ENCODE results near the gene ASPSCR1. TPM values are rescaled to one million over a fixed set of nuclear protein-coding genes. Genes with fewer than 3 reads are reported as not detected.

Gene ASPSCR1
- total and polyA plus RNA-seq, 9 of the 15 experiments (the other 6 are each of a cell fraction or from before 2014, with no cell fraction given) = 0.90 to 36.9 (median 11.6) TPM

DNA sequence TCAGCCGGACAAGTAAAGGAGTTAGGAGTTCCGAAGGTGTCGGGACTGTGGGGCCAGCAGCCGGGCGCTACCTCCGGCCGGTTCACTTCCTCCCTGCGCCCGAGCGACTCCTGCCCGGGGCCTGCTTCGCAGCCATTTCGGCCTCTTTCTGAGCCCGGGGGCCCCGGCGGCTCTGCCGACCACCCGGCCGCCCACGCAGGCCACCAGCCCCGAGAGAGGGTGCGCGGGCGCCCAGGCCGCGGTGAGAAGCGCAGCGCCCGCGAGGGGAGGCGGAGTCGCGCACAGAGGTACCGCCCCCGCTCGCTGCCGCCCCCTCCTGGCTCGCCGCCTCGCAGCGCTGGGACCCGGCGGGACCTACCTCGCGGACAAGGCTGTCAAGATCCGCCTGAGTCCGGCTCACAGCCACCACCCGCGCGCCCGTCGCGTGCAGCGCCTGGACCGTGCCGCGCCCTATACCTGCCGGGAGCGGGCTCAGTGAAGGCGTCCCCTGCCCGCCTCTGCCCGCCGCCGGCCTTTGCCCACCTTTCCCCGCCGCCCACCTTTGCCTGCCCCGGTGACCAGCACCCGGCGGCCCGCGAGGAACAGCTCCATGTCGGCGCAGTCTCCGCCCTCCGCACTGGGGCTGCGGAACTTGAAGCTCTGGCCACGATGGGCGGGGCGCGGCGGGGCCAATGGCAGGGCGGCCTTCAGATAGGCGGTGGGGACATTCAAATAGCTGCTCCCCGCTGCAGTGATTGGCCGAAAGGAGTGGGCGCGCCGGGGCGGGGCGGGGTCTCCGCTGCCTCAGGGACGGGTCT lies 59.9 kb downstream of the ASPSCR1 start, which contains the start of gene DCXR (continued):
- TF ChIP-seq, protein P1, sequence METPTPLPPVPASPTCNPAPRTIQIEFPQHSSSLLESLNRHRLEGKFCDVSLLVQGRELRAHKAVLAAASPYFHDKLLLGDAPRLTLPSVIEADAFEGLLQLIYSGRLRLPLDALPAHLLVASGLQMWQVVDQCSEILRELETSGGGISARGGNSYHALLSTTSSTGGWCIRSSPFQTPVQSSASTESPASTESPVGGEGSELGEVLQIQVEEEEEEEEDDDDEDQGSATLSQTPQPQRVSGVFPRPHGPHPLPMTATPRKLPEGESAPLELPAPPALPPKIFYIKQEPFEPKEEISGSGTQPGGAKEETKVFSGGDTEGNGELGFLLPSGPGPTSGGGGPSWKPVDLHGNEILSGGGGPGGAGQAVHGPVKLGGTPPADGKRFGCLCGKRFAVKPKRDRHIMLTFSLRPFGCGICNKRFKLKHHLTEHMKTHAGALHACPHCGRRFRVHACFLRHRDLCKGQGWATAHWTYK (CRISPR knock-in tag; IDR thresholded peaks at IDR 0.05) = peak; percentile 64; the same call in 1 of the 2 replicates
- TF ChIP-seq ZNF184 (CRISPR knock-in tag; IDR thresholded peaks at IDR 0.05) = no peak
- TF ChIP-seq HLTF (IDR thresholded peaks at IDR 0.05) = peak; percentile 86; the same call in 1 of the 2 replicates
- TF ChIP-seq PHF20 (IDR thresholded peaks at IDR 0.05; ENCODE audit: partially characterized antibody) = peak; percentile 75
- TF ChIP-seq KLF10 (CRISPR knock-in tag; IDR thresholded peaks at IDR 0.05) = no peak
- no peak for TF ChIP-seq ZFP30 (CRISPR knock-in tag; IDR thresholded peaks at IDR 0.05; ENCODE audit: borderline replicate concordance)
- TF ChIP-seq KLF16 (IDR thresholded peaks at IDR 0.05) = peak; percentile 48; the same call in 1 of the 2 replicates
- TF ChIP-seq TAF7 (tag; IDR thresholded peaks at IDR 0.05) = no peak
- no peak; the same call in 1 of the 2 replicates for TF ChIP-seq FOXM1 (IDR thresholded peaks at IDR 0.05; ENCODE audit: low read depth)
- TF ChIP-seq FOXM1 (CRISPR knock-in tag; IDR thresholded peaks at IDR 0.05; ENCODE audit: low read depth) = 0 out of 2 replicates have a peak, but pooled peaks have one; percentile 32
- TF ChIP-seq ZC3H11A (IDR thresholded peaks at IDR 0.05; ENCODE audit: low read depth, low read length) = no peak
- TF ChIP-seq, protein P2, sequence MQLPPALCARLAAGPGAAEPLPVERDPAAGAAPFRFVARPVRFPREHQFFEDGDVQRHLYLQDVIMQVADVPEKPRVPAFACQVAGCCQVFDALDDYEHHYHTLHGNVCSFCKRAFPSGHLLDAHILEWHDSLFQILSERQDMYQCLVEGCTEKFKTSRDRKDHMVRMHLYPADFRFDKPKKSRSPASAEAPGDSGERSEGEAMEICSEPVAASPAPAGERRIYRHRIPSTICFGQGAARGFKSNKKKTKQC (CRISPR knock-in tag; IDR thresholded peaks at IDR 0.05) = peak; percentile 95
- peak; percentile 82 for TF ChIP-seq BHLHE40 (IDR thresholded peaks at IDR 0.05; ENCODE audit: low read length)
- TF ChIP-seq CBFB (CRISPR knock-in tag; IDR thresholded peaks at IDR 0.05) = no peak
- no peak for TF ChIP-seq NFATC3 (IDR thresholded peaks at IDR 0.05)
- TF ChIP-seq, protein P3, sequence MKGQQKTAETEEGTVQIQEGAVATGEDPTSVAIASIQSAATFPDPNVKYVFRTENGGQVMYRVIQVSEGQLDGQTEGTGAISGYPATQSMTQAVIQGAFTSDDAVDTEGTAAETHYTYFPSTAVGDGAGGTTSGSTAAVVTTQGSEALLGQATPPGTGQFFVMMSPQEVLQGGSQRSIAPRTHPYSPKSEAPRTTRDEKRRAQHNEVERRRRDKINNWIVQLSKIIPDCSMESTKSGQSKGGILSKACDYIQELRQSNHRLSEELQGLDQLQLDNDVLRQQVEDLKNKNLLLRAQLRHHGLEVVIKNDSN (CRISPR knock-in tag; IDR thresholded peaks at IDR 0.05) = peak; percentile 28; the same call in 1 of the 2 replicates
- TF ChIP-seq RNF2 (IDR thresholded peaks at IDR 0.05) = peak; percentile 71
- TF ChIP-seq, protein P4, sequence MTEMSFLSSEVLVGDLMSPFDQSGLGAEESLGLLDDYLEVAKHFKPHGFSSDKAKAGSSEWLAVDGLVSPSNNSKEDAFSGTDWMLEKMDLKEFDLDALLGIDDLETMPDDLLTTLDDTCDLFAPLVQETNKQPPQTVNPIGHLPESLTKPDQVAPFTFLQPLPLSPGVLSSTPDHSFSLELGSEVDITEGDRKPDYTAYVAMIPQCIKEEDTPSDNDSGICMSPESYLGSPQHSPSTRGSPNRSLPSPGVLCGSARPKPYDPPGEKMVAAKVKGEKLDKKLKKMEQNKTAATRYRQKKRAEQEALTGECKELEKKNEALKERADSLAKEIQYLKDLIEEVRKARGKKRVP (CRISPR knock-in tag; IDR thresholded peaks at IDR 0.05) = no peak
- TF ChIP-seq RFX7 (CRISPR knock-in tag; IDR thresholded peaks at IDR 0.05) = no peak
- no peak for TF ChIP-seq SMAD2 (IDR thresholded peaks at IDR 0.05; ENCODE audit: low read depth, low read length)
- TF ChIP-seq, protein P5, sequence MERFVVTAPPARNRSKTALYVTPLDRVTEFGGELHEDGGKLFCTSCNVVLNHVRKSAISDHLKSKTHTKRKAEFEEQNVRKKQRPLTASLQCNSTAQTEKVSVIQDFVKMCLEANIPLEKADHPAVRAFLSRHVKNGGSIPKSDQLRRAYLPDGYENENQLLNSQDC (CRISPR knock-in tag; IDR thresholded peaks at IDR 0.05) = no peak
- no peak for TF ChIP-seq TAF15 (IDR thresholded peaks at IDR 0.05; ENCODE audit: low read depth, low read length)
- peak; percentile 86 for TF ChIP-seq CXXC5 (CRISPR knock-in tag; IDR thresholded peaks at IDR 0.05)
- peak; percentile 98 for TF ChIP-seq EP400 (IDR thresholded peaks at IDR 0.05)
- no peak for TF ChIP-seq ZNF830 (CRISPR knock-in tag; IDR thresholded peaks at IDR 0.05)
- TF ChIP-seq KAT2B (IDR thresholded peaks at IDR 0.05; ENCODE audit: low read depth, low read length) = no peak
- TF ChIP-seq ZNF778 (CRISPR knock-in tag; IDR thresholded peaks at IDR 0.05) = no peak
- no peak for TF ChIP-seq NCOA4 (IDR thresholded peaks at IDR 0.05; ENCODE audit: partially characterized antibody)
- TF ChIP-seq TGIF2 (CRISPR knock-in tag; IDR thresholded peaks at IDR 0.05) = peak; percentile 56; the same call in 1 of the 2 replicates

Measured in K562 (cell line).